ENCODE measurements around the gene VWA5B1.
A peak's percentile ranks its signal among the peaks of the same experiment; 100 is the strongest.

Gene VWA5B1

DNA sequence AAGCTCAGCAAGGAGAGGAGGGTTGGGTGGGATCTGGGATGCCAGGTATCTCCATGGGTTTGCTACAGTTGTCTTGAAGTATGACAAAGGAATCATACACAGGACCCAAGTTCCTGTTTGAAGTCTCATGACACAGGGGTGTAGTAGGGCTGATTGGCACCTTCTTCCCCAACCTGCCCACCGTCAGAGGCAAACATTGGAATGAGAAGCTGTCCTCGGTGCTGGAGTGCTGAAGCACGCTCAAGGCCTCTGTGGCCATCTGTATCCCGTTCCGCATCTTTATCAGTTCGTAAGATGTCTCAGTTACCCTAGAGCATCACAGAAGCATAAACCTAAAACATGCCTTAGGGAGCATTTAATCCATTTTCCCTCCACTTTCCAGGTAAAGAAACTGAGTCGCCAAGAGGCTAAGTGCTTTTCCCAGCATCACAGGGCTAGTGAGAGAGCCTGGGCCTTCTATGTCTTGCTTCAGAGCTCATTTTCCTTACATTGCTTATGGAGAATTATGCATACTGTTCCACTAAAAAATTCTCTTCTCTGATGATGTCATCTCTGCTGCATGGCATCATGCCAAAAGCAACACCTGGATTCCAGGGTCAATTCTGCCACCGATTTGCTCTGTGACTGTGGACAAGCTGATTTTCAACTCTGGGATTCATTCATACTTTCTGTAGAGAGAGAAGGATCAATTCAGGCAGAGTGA, 34.2 kb downstream of the VWA5B1 start:
- no peak for FAIRE-seq

DNA sequence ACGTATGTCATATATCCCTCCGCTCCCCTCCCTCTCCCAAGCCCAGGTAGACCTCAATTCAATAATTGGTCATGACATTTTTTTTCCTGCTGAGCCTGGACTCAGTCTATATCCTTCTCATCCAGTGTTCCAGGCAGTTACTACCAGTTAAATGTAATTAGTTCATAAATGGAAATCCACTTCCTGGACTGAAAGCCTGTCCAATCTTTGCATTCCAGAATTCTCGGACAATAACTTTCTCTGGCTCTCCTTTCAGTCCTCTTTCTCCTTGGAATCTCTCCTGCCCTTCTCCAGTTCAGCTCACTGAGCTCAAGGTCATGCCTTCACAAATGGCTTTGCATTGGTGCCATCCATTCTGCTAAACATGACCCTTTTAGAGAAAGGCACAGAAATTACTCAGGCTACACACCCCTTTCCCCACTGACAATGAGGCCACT, 34.8 kb downstream of the VWA5B1 start:
- FAIRE-seq, result no peak

- FAIRE-seq, result no peak
Measured at GRCh38 chr1:20325844-20326420, 35.3 kb downstream of the VWA5B1 start.

GRCh38 chr1:20327467-20327866, 36.8 kb downstream of the VWA5B1 start:
- no peak for FAIRE-seq

- no peak for FAIRE-seq
Measured at GRCh38 chr1:20328201-20328600, 37.5 kb downstream of the VWA5B1 start.

DNA sequence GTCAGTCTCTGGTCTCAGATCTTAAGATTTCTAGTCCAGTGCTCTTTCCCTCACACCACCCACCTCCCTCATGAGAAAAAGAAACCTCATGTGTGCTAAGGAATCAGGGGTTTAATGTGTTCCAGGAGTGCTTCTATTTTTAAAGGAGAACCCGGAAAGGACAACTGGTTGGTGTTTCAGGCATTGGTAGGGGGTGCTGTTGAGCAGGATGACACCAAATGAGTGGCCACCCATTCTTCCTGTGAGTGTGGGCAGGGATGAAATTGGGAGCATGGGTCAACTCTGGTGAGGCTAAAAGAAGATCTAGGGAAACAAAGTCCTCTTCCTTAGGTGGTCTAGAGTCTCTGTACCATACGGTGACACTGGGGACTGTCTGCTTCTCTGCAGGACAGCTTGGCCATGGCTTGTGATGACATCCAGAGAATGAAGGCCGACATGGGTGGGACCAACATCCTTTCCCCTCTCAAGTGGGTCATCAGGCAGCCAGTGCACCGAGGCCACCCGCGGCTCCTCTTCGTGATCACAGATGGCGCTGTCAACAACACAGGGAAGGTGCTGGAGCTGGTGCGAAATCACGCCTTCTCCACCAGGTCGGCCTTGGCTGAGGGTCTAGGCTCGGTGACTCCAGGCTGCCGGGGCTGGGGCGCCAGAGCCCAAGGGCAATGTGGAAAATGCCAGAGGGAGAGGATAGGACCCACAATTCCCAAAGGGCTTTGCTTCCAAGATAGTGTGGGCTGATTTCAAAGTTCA, 39.3 kb downstream of the VWA5B1 start:
- FAIRE-seq, result no peak

- peak; percentile 88 for FAIRE-seq
Measured at GRCh38 chr1:20334103-20334502, 43.4 kb downstream of the VWA5B1 start.

DNA sequence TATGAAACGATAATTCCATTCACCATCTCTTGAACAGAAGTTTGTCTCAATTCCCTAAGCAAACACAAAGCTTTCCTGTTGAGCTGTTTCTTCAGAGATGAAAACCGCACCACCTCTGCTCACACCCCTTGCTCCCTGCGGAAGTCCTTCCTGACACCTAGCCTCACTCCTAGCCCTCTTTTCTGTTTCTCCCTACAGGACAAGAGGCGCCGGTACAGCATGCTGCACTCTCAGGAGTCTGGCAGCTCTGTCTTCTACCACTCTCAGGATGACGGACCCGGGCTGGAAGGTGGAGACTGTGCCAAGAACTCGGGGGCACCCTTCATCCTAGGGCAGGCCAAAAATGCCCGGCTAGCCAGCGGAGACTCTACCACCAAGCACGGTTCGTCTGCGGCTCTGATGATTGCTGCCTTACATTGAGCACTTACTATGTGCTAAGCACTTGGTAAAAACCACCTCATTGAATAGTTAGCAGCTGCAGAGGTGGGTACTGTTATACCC, 45.5 kb downstream of the VWA5B1 start:
- no peak for FAIRE-seq

DNA sequence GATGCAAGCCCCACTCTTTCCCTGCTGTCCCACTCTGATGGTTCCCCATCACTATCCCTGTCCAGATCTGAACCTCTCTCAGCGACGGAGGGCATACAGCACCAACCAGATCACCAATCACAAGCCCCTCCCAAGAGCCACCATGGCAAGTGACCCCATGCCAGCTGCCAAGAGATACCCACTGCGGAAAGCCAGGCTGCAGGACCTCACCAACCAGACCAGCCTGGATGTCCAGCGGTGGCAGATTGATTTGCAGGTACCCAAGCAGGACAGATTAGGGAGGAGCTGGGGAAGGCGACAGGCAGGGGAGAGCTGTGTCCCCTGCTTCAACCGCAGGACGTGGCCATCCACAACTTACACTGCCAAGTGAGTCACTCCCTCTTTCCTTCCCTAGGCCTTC, 46.9 kb downstream of the VWA5B1 start:
- no peak for FAIRE-seq

GRCh38 chr1:20339811-20340457, 49.3 kb downstream of the VWA5B1 start:
- no peak for FAIRE-seq

GRCh38 chr1:20342294-20343148, 51.8 kb downstream of the VWA5B1 start:
- FAIRE-seq, result no peak

GRCh38 chr1:20343149-20343937, 52.7 kb downstream of the VWA5B1 start:
- no peak for FAIRE-seq

DNA sequence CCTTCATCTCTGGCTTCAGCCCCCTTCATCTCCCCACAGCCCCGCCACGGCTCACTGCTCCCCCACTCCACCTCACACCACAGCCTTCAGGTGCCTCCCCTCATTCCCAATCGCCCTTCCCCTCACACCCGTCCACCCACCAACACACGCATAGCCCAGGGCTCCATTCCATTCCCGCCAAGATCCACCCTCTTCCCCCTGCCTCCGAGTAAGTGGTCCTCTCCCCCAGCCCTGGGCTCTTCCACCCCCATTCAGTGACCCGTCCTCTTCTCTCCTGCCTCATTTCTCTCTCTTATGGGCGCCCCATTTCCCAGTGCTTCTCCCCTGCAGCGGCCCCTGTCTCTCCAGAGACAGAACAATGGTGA, 53.2 kb downstream of the VWA5B1 start:
- FAIRE-seq, result no peak

- FAIRE-seq, result no peak
Measured at GRCh38 chr1:20344738-20345137, 54.1 kb downstream of the VWA5B1 start.

- FAIRE-seq, result no peak
Measured at GRCh38 chr1:20345419-20345818, 54.7 kb downstream of the VWA5B1 start.

DNA sequence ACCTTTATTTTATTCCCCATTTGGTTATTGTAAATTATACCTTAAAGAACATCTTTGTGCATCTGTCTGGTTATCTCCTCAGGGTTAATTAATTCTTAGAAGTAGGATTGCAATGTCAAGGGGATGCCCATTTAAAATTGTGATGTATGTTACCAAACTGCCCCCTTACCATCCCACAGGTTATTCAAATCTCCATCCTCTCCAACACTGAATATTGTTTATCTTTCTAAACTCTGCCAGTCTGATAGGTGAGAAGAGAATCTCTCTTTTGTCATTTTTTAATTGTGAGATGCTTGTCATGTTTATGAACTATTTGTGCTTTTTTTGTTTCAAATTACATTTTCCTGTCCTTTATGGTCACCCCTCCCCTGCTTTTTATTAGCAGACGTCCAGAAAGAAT, 55.8 kb downstream of the VWA5B1 start:
- FAIRE-seq, result no peak

DNA sequence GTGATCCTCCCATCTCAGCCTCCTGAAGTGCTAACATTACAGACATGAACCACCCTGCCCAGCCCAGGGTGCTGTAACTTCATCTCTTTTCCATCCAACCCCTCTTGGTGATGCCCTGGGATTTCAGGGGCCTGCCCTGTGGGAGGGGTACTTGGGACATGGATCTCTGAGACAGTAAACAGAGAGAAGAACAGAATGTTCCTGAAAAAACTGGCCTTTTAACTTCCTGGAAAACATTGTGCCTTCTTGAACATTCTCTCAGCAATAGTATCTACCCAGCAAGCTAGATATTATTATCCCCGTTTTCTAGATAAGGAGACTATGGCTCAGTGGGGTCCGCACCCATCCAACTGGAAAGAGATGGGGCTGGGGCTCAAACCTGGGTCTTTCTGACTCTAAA, 57.0 kb downstream of the VWA5B1 start:
- no peak for FAIRE-seq

- FAIRE-seq, result no peak
Measured at GRCh38 chr1:20348326-20348915, 57.7 kb downstream of the VWA5B1 start.

- FAIRE-seq, result no peak
Measured at GRCh38 chr1:20349561-20349960, 58.9 kb downstream of the VWA5B1 start.

- FAIRE-seq, result no peak
Measured at GRCh38 chr1:20349971-20350370, 59.3 kb downstream of the VWA5B1 start.

DNA sequence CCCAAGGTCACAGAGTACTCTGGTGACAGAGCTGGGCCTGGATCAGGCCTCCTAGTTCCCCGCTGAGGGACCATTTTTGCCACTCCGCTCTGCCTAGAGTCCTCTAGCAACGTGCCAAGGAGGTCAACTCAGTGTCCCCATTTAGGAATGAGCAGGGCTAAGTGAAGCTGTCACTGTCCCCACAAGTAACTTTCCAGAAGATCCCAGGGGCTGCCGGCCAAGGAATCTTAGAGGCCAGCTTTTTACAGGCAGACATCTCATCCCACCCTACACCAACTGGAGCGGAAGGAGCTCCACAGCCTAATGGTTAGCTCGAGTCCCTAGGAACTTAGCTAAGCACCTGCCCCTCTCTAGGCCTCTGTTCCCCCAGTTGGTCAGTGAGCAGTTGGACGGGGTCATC, 59.7 kb downstream of the VWA5B1 start:
- no peak for FAIRE-seq
